GM23338 (cell line): ENCODE measurements around the gene HSP90B1. TPM values are rescaled to one million over a fixed set of nuclear protein-coding genes. Genes with fewer than 3 reads are reported as not detected.

ENCODE experiments used
- ATAC-seq: fragments of 200-7000 bp; cut with Tn5 transposase; 3 replicates; pipeline ENCODE4 v1.9.1; 2020
- DNase-seq: peaks from one replicate; pipeline ENCODE4 v3.0.0-alpha.2; 2015; ENCODE audit warnings: low spot score
- H2AFZ ChIP-seq: fragments of 200-600 bp; sonication (generic); 2 replicates; pipeline ENCODE4 v1.8.0; 2016; ENCODE audit warnings: antibody characterized with exemption, mild to moderate bottlenecking, moderate library complexity
- H3F3A ChIP-seq: fragments of 200-600 bp; sonication (generic); replicated peaks from 2 replicates; pipeline ENCODE4 v1.8.0; 2017; ENCODE audit warnings: antibody characterized with exemption, mixed run types, low read depth
- H3K27ac ChIP-seq: fragments of 200-600 bp; sonication (generic); 2 replicates; pipeline ENCODE4 v1.6.1; 2016; ENCODE audit warnings: low read depth
- H3K27me3 ChIP-seq: fragments of 200-600 bp; sonication (generic); 2 replicates; pipeline ENCODE4 v1.8.0; 2016; ENCODE audit warnings: mild to moderate bottlenecking, mixed run types, moderate library complexity; ENCODE audit not compliant: insufficient read depth
- H3K36me3 ChIP-seq: fragments of 200-600 bp; sonication (generic); 2 replicates; pipeline ENCODE4 v1.8.0; 2016; ENCODE audit warnings: mild to moderate bottlenecking; ENCODE audit not compliant: insufficient read depth
- H3K4me1 ChIP-seq: fragments of 200-600 bp; sonication (generic); 2 replicates; pipeline ENCODE4 v1.8.0; 2016; ENCODE audit warnings: mild to moderate bottlenecking, moderate library complexity; ENCODE audit not compliant: insufficient read depth
- H3K4me2 ChIP-seq: fragments of 200-600 bp; sonication (generic); 2 replicates; pipeline ENCODE4 v1.7.1; 2017; ENCODE audit warnings: mixed run types
- H3K4me3 ChIP-seq: fragments of 200-600 bp; sonication (generic); 2 replicates; pipeline ENCODE4 v1.6.1; 2016; ENCODE audit warnings: mixed run types
- H3K79me2 ChIP-seq: fragments of 200-600 bp; sonication (generic); replicated peaks from 2 replicates; pipeline ENCODE4 v1.8.0; 2017; ENCODE audit warnings: mild to moderate bottlenecking; ENCODE audit not compliant: insufficient read depth
- H3K9me2 ChIP-seq: fragments of 200-600 bp; sonication (generic); 2 replicates; pipeline ENCODE4 v1.8.0; 2017; ENCODE audit not compliant: insufficient read depth
- H4K20me1 ChIP-seq: fragments of 200-600 bp; sonication (generic); replicated peaks from 2 replicates; pipeline ENCODE4 v1.8.0; 2017; ENCODE audit warnings: mild to moderate bottlenecking; ENCODE audit not compliant: insufficient read depth
- H3K27ac Mint-ChIP-seq: 2 replicates; pipeline ENCODE4 v1.8.0; 2020; ENCODE audit warnings: inconsistent platforms, mild to moderate bottlenecking, moderate library complexity, mixed read lengths
- H3K27me3 Mint-ChIP-seq: 3 replicates; pipeline ENCODE4 v1.8.0; 2022; ENCODE audit warnings: low read depth, mild to moderate bottlenecking, moderate library complexity, mixed read lengths, inconsistent platforms; ENCODE audit not compliant: insufficient read depth, poor library complexity
- H3K36me3 Mint-ChIP-seq: 3 replicates; pipeline ENCODE4 v1.8.0; 2021; ENCODE audit warnings: low read depth, mild to moderate bottlenecking, inconsistent platforms, moderate library complexity, mixed read lengths
- H3K4me1 Mint-ChIP-seq: 3 replicates; pipeline ENCODE4 v1.8.0; 2020; ENCODE audit warnings: mild to moderate bottlenecking, inconsistent platforms, mixed read lengths
- H3K4me3 Mint-ChIP-seq: 3 replicates; pipeline ENCODE4 v1.8.0; 2021; ENCODE audit warnings: moderate library complexity, mild to moderate bottlenecking, inconsistent platforms, mixed read lengths
- H3K9me3 Mint-ChIP-seq: 3 replicates; pipeline ENCODE4 v1.8.0; 2020; ENCODE audit warnings: moderate library complexity, mild to moderate bottlenecking, inconsistent platforms, mixed read lengths
- CREB1 ChIP-seq: fragments of 250-450 bp; sonication (Bioruptor Pico); IDR thresholded peaks from 2 replicates; pipeline ENCODE4 v1.5.0; 2020; ENCODE audit warnings: low read depth, mild to moderate bottlenecking, moderate library complexity
- CTCF ChIP-seq, 2 experiments: fragments of 200-600 bp in 1 of 2; sonication (generic) in 1 of 2; conservative IDR thresholded peaks; 2 replicates each; pipeline versions ENCODE4 v1.5.1 to v1.6.1; 2016 to 2017; ENCODE audit warnings: antibody characterized with exemption in 2 of 2, low read depth in 2 of 2, mild to moderate bottlenecking in 2 of 2, moderate library complexity in 1 of 2
- ETS1 ChIP-seq: IDR thresholded peaks from 2 replicates; pipeline ENCODE4 v1.6.1; 2016; ENCODE audit warnings: antibody characterized with exemption
- EZH2 ChIP-seq: fragments of 200-600 bp; sonication (generic); IDR thresholded peaks from one replicate; pipeline ENCODE4 v1.8.0; 2017; ENCODE audit warnings: antibody characterized with exemption, mild to moderate bottlenecking, low read depth; ENCODE audit not compliant: unreplicated experiment
- JUNB ChIP-seq: IDR thresholded peaks from one replicate; pipeline ENCODE4 v1.6.1; 2016; ENCODE audit warnings: antibody characterized with exemption; ENCODE audit not compliant: unreplicated experiment
- POLR2AphosphoS5 ChIP-seq: IDR thresholded peaks from 2 replicates; pipeline ENCODE4 v1.6.1; 2016; ENCODE audit warnings: antibody characterized with exemption, low read depth
- STAT1 ChIP-seq: IDR thresholded peaks from one replicate; pipeline ENCODE4 v1.6.1; 2016; ENCODE audit warnings: antibody characterized with exemption; ENCODE audit not compliant: unreplicated experiment
- ZNF114 ChIP-seq: fragments of 250-450 bp; sonication (Bioruptor Pico); IDR thresholded peaks from 2 replicates; pipeline ENCODE4 v1.5.0; 2020; ENCODE audit warnings: mild to moderate bottlenecking, moderate library complexity
- ZNF331 ChIP-seq: fragments of 250-450 bp; sonication (Bioruptor Pico); IDR thresholded peaks from 2 replicates; pipeline ENCODE4 v1.5.0; 2020; ENCODE audit warnings: low read depth, mild to moderate bottlenecking, moderate library complexity
- ZNF462 ChIP-seq: fragments of 250-450 bp; sonication (Bioruptor Pico); IDR thresholded peaks from 2 replicates; pipeline ENCODE4 v1.5.0; 2020; ENCODE audit warnings: mild to moderate bottlenecking, moderate library complexity
- polyA plus RNA-seq: library from polyadenylated mRNA; unstranded; fragments of >200 nt; fragmentation: Nextera tagmentation; extraction: Ambion mirVana; gene quantifications from 2 replicates; pipeline ENCODE4 v1.2.1, GENCODE V29; 2016
- total RNA-seq: library from RNA; depleted of rRNA; stranded (reverse); fragments of >200 nt; shearing (Covaris generic); gene quantifications from 2 replicates; pipeline ENCODE4 v1.2.3, GENCODE V29; 2014

The HSP90B1 gene
- total and polyA plus RNA-seq, 2 experiments from 2014 or later = 605 to 1,312 TPM

GRCh38 chr12:103909811-103910210 is 20.4 kb upstream of the HSP90B1 start (continued):
- TF ChIP-seq ZNF462 (CRISPR knock-in tag) (no peak), POLR2AphosphoS5 (no peak), JUNB (no peak), ZNF331 (no peak), STAT1 (no peak), EZH2 (no peak), ZNF114 (CRISPR knock-in tag) (no peak)

- Mint-ChIP-seq H3K27me3 (no peaks in the 10 kb centered on the region), H3K27ac (no peak overlapping the region), H3K4me1 (peaks cover 5% of the 10 kb centered on the region), H3K9me3 (no peaks in the 10 kb centered on the region), H3K4me3 (no peak overlapping the region), H3K36me3 (no peaks in the 10 kb centered on the region)
- no peak overlapping the region for H3K4me3 ChIP-seq
- H3K27ac ChIP-seq = no peak overlapping the region
- no peaks in the 10 kb centered on the region for H3K9me2 ChIP-seq
- H3K79me2 ChIP-seq = no peaks in the 10 kb centered on the region
- H4K20me1 ChIP-seq = no peaks in the 10 kb centered on the region
- no peaks in the 10 kb centered on the region for H3K27me3 ChIP-seq
- no peaks in the 10 kb centered on the region for H3K4me1 ChIP-seq
- ATAC-seq = no peak
- H2AFZ ChIP-seq = no peak overlapping the region
- H3K4me2 ChIP-seq = no peak overlapping the region
- no peak for DNase-seq
- H3F3A ChIP-seq = no peaks in the 10 kb centered on the region
- H3K36me3 ChIP-seq = no peaks in the 10 kb centered on the region
- TF ChIP-seq STAT1 (no peak), CTCF (conservative IDR thresholded peaks at IDR 0.05; ENCODE audit: low read depth in 2 of 2) (no peak), ZNF331 (no peak), POLR2AphosphoS5 (no peak), CREB1 (no peak), ETS1 (no peak), JUNB (no peak), EZH2 (no peak)
These were observed 18.1 kb upstream of the HSP90B1 start for GRCh38 chr12:103912069-103912468.
